SK-N-SH (cell line): ENCODE data around the gene N4BP2L2. TPM values are rescaled to one million over a fixed set of nuclear protein-coding genes. Genes with fewer than 3 reads are reported as not detected.

ENCODE experiments used
- CTCF ChIA-PET: fragments of 300-600, 350-600 bp; formaldehyde crosslinking; extraction: SDS; loops from one replicate; lab custom pipeline; 2021; lab: Yijun Ruan, JAX
- POLR2A ChIA-PET: fragments of 350-600 bp; sonication (Branson Sonifier 250); formaldehyde crosslinking; extraction: SDS; loops from one replicate; lab custom pipeline; 2020; ENCODE audit warnings: antibody characterized with exemption, inconsistent platforms; lab: Yijun Ruan, JAX
- DNase-seq: peaks from one replicate; pipeline ENCODE4 v3.0.0; 2012
- H2AFZ ChIP-seq: fragments of 200-600 bp; sonication (generic); 2 replicates; pipeline ENCODE4 v1.8.1; 2016; ENCODE audit warnings: antibody characterized with exemption, mild to moderate bottlenecking, low read depth
- H3F3A ChIP-seq: fragments of 200-600 bp; sonication (generic); replicated peaks from 2 replicates; pipeline ENCODE3; 2016; ENCODE audit warnings: antibody characterized with exemption, mild to moderate bottlenecking; ENCODE audit not compliant: insufficient read depth
- H3K27ac ChIP-seq, 2 experiments: fragments of 200-500 bp in 1 of 2; fragments of 200-600 bp in 1 of 2; sonication (Bioruptor generic) in 1 of 2; sonication (generic), shearing (Covaris generic) in 1 of 2; 2 replicates each; pipeline versions ENCODE4 v1.5.1 to v1.6.1; 2014 to 2016; ENCODE audit warnings: low read depth in 2 of 2, inconsistent platforms in 1 of 2, low read length in 1 of 2, mild to moderate bottlenecking in 1 of 2, mixed read lengths in 1 of 2
- H3K27me3 ChIP-seq: fragments of 200-600 bp; sonication (generic), shearing (Covaris generic); 2 replicates; pipeline ENCODE4 v1.6.1; 2016; ENCODE audit warnings: mixed run types; ENCODE audit not compliant: insufficient read depth
- H3K36me3 ChIP-seq, 2 experiments: fragments of 200-500 bp in 1 of 2; fragments of 200-600 bp in 1 of 2; sonication (Bioruptor generic) in 1 of 2; sonication (generic) in 1 of 2; replicated peaks in 1 of 2; 2 replicates each; pipeline versions ENCODE3 to v1.5.1; 2014 to 2016; ENCODE audit warnings: low read length in 1 of 2, mild to moderate bottlenecking in 1 of 2; ENCODE audit not compliant: insufficient read depth in 2 of 2, control insufficient read depth in 1 of 2
- H3K4me1 ChIP-seq, 2 experiments: fragments of 200-500 bp in 1 of 2; fragments of 200-600 bp in 1 of 2; sonication (Bioruptor generic) in 1 of 2; sonication (generic), shearing (Covaris generic) in 1 of 2; 2 replicates each; pipeline versions ENCODE4 v1.5.1 to v1.6.1; 2014 to 2016; ENCODE audit warnings: low read depth in 1 of 2, low read length in 1 of 2, mixed run types in 1 of 2; ENCODE audit not compliant: insufficient read depth in 2 of 2, control insufficient read depth in 1 of 2
- H3K4me2 ChIP-seq: fragments of 200-600 bp; sonication (generic), shearing (Covaris generic); 2 replicates; pipeline ENCODE4 v1.6.1; 2017; ENCODE audit warnings: mixed run types
- H3K4me3 ChIP-seq, 2 experiments: fragments of 200-500 bp in 1 of 2; fragments of 200-600 bp in 1 of 2; sonication (Bioruptor generic) in 1 of 2; sonication (generic), shearing (Covaris generic) in 1 of 2; 2 replicates each; pipeline versions ENCODE4 v1.5.1 to v1.8.1; 2014 to 2016; ENCODE audit warnings: low read depth in 2 of 2, inconsistent platforms in 1 of 2, low read length in 1 of 2, mild to moderate bottlenecking in 1 of 2, mixed read lengths in 1 of 2, moderate library complexity in 1 of 2
- H3K79me2 ChIP-seq: fragments of 200-600 bp; sonication (generic); 2 replicates; pipeline ENCODE4 v1.8.1; 2017; ENCODE audit warnings: mild to moderate bottlenecking; ENCODE audit not compliant: insufficient read depth
- H3K9ac ChIP-seq: fragments of 200-600 bp; sonication (generic); 2 replicates; pipeline ENCODE4 v1.6.1; 2017; ENCODE audit warnings: mixed run types
- H3K9me2 ChIP-seq: fragments of 200-600 bp; sonication (generic); 2 replicates; pipeline ENCODE4 v1.6.1; 2017; ENCODE audit warnings: mixed run types
- H3K9me3 ChIP-seq: fragments of 200-600 bp; sonication (generic); 2 replicates; pipeline ENCODE4 v1.6.1; 2017; ENCODE audit warnings: mixed run types, mild to moderate bottlenecking, moderate library complexity
- H4K20me1 ChIP-seq: fragments of 200-600 bp; sonication (generic); 2 replicates; pipeline ENCODE4 v1.6.1; 2017; ENCODE audit warnings: mild to moderate bottlenecking, mixed run types; ENCODE audit not compliant: insufficient read depth
- CHD2 ChIP-seq: fragments of 150-350 bp; IDR thresholded peaks from 2 replicates; pipeline ENCODE4 v1.6.1; 2018; ENCODE audit warnings: low read length; ENCODE audit not compliant: partially characterized antibody
- ELF1 ChIP-seq: IDR thresholded peaks from 2 replicates; pipeline ENCODE4 v1.4.0; 2012
- EP300 ChIP-seq, 2 experiments: IDR thresholded peaks; 2 replicates each; pipeline versions ENCODE4 v1.4.0 to v1.6.1; 2012; ENCODE audit warnings: borderline replicate concordance in 1 of 2, low read depth in 1 of 2, low read length in 1 of 2
- JUND ChIP-seq: IDR thresholded peaks from 2 replicates; pipeline ENCODE4 v1.4.0; 2012
- MAX ChIP-seq: IDR thresholded peaks from 2 replicates; pipeline ENCODE4 v1.4.0; 2012; ENCODE audit warnings: low read depth
- MXI1 ChIP-seq: IDR thresholded peaks from 2 replicates; pipeline ENCODE4 v1.6.1; 2012; ENCODE audit warnings: mild to moderate bottlenecking, low read depth, low read length, improper control_type of control experiment
- POLR2AphosphoS5 ChIP-seq: IDR thresholded peaks from 2 replicates; pipeline ENCODE4 v1.6.1; 2012; ENCODE audit warnings: low read depth, low read length
- REST ChIP-seq: IDR thresholded peaks from 2 replicates; pipeline ENCODE4 v1.6.1; 2012; ENCODE audit warnings: mild to moderate bottlenecking, low read depth, low read length, moderate library complexity
- SIN3A ChIP-seq: IDR thresholded peaks from 2 replicates; pipeline ENCODE4 v1.6.1; 2012; ENCODE audit warnings: low read depth, mild to moderate bottlenecking, low read length, moderate library complexity, borderline replicate concordance
- SMC3 ChIP-seq: IDR thresholded peaks from 2 replicates; pipeline ENCODE4 v1.6.1; 2012; ENCODE audit warnings: low read depth, low read length, improper control_type of control experiment
- YY1 ChIP-seq: IDR thresholded peaks from 2 replicates; pipeline ENCODE4 v1.4.0; 2012; ENCODE audit warnings: low read depth, mild to moderate bottlenecking
- WGBS: methylation state at CpG from one replicate; pipeline ENCODE4 v1.1.6; 2017; ENCODE audit warnings: low lambda C conversion rate; 5-methylcytosine and 5-hydroxymethylcytosine counted together
- polyA plus RNA-seq, 3 experiments: library from polyadenylated mRNA; depleted of rRNA; stranded (reverse); fragments of >200 nt; gene quantifications; 2 replicates each; pipeline ENCODE4 v1.2.3, GENCODE V29; 2012
- TF ChIP-seq, protein P1 (sequence below): IDR thresholded peaks from 2 replicates; pipeline ENCODE4 v1.4.0; 2012; ENCODE audit warnings: low read depth, borderline replicate concordance
- TF ChIP-seq, protein P2 (sequence below): IDR thresholded peaks from 2 replicates; pipeline ENCODE4; 2012
- TF ChIP-seq, protein P3 (sequence below): IDR thresholded peaks from 2 replicates; pipeline ENCODE4 v1.4.0; 2012; ENCODE audit warnings: low read depth, borderline replicate concordance

Gene N4BP2L2
- polyA plus RNA-seq, 1 of the 3 experiments (the other 2 are of a cell fraction): 16.0 TPM

DNA sequence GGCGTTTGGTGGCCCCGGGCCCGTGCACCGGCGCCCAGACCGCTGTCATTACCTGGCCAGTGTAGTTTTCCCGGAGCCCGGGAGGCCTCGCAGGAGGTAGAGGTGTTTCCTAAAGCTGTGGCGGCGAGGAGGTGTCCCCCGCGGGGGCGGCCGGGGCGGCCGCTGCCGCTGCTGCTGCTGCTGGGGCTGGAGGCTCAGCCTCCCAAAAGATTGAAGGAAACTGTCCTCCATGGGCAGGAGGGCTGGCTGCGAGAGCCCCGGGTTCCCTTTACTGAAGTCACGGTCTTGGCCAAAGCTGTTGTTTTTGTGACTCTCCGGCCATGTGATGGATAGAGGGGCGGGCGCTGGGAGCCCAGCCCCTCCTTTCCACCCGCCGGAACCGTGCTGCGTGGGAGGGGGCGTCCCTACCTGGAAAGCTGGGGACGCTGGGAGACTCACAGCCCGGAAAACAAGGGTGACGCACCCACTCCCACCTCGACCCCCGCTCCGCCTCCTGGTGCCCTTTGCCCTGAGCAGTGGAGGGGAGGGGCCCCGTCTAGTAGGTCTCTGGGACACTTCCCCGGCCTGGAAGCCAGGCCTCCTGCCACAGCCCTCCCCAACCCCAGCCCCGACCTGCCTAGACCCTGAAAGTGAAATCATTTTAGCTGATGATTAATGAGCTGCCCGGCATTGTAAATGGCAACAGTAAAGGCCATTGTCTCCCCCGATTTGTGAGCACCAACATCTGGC, 110.6 kb downstream of the N4BP2L2 start, which contains the start of gene N4BP2L1:
N4BP2L1 (minus strand) TSS at position 279 of the 729 bp plus-strand sequence; CDS start at position 231, 48 bp downstream.
- H3K4me3 ChIP-seq: peak within 1 kb of the TSS; percentile 71 to 83
- H3K79me2 ChIP-seq: no peaks in the 10 kb centered on the region
- H3K9me3 ChIP-seq: no peaks in the 10 kb centered on the region
- POLR2A ChIA-PET: no interaction called here
- H4K20me1 ChIP-seq: no peaks in the 10 kb centered on the region
- WGBS: 2% methylated on average over 9 of the region's 40 CpGs
- no peaks in the 10 kb centered on the region for H3F3A ChIP-seq
- H3K27me3 ChIP-seq: no peaks in the 10 kb centered on the region
- peaks cover 0 to 14% of the 10 kb centered on the region in 2 experiments; a peak in 2 of 4 replicates for H3K4me1 ChIP-seq
- peak within 1 kb of the TSS in 1 of 2 experiments; percentile 36; a peak in 1 of 4 replicates for H3K27ac ChIP-seq
- H3K9ac ChIP-seq: peak within 1 kb of the TSS; percentile 48; the same call in 1 of the 2 replicates
- H2AFZ ChIP-seq: peak within 1 kb of the TSS; percentile 93
- peak within 1 kb of the TSS; percentile 89 for H3K4me2 ChIP-seq
- TF ChIP-seq YY1 (no peak), MXI1 (peak; percentile 67; the same call in 1 of the 2 replicates), SIN3A (no peak), ELF1 (no peak), MAX (no peak), REST (no peak), SMC3 (no peak), CHD2 (no peak), JUND (no peak), POLR2AphosphoS5 (no peak), EP300 (IDR thresholded peaks at IDR 0.05; ENCODE audit: borderline replicate concordance in 1 of 2, low read depth in 1 of 2, low read length in 1 of 2) (no peak)
- TF ChIP-seq, protein P1, sequence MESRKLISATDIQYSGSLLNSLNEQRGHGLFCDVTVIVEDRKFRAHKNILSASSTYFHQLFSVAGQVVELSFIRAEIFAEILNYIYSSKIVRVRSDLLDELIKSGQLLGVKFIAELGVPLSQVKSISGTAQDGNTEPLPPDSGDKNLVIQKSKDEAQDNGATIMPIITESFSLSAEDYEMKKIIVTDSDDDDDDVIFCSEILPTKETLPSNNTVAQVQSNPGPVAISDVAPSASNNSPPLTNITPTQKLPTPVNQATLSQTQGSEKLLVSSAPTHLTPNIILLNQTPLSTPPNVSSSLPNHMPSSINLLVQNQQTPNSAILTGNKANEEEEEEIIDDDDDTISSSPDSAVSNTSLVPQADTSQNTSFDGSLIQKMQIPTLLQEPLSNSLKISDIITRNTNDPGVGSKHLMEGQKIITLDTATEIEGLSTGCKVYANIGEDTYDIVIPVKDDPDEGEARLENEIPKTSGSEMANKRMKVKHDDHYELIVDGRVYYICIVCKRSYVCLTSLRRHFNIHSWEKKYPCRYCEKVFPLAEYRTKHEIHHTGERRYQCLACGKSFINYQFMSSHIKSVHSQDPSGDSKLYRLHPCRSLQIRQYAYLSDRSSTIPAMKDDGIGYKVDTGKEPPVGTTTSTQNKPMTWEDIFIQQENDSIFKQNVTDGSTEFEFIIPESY: no peak
- TF ChIP-seq, protein P2, sequence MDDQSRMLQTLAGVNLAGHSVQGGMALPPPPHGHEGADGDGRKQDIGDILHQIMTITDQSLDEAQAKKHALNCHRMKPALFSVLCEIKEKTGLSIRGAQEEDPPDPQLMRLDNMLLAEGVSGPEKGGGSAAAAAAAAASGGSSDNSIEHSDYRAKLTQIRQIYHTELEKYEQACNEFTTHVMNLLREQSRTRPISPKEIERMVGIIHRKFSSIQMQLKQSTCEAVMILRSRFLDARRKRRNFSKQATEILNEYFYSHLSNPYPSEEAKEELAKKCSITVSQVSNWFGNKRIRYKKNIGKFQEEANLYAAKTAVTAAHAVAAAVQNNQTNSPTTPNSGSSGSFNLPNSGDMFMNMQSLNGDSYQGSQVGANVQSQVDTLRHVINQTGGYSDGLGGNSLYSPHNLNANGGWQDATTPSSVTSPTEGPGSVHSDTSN: no peak
- TF ChIP-seq, protein P3, sequence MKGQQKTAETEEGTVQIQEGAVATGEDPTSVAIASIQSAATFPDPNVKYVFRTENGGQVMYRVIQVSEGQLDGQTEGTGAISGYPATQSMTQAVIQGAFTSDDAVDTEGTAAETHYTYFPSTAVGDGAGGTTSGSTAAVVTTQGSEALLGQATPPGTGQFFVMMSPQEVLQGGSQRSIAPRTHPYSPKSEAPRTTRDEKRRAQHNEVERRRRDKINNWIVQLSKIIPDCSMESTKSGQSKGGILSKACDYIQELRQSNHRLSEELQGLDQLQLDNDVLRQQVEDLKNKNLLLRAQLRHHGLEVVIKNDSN: peak; percentile 71
- TF ChIP-seq, all 33 proteins: peak for 2
- Histone ChIP-seq H3K36me3 (peaks cover 0 to 3% of the 10 kb centered on the region in 2 experiments), H3K9me2 (no peaks in the 10 kb centered on the region)
- peak; percentile 87 for DNase-seq
- CTCF ChIA-PET: interaction anchor here (0.7 to 1.5 kb wide), 7 partner anchors 13 to 223 kb away, joined by 3 to 5 read pairs (median 3); no protein-coding TSS in a partner anchor
